Daoy (cell line): ENCODE measurements around the gene CTNNB1. TPM values are rescaled to one million over a fixed set of nuclear protein-coding genes. Genes with fewer than 3 reads are reported as not detected.

Source experiments
- DNase-seq: peaks from one replicate; pipeline ENCODE4 v3.0.0-alpha.2; 2015; ENCODE audit warnings: low read depth
- total RNA-seq: library from RNA; depleted of rRNA; stranded (reverse); fragments of >200 nt; shearing (Covaris generic); gene quantifications from 2 replicates; pipeline ENCODE4 v1.2.3, GENCODE V29; 2014; rRNA removed

The CTNNB1 gene
- total RNA-seq: 325 and 373 TPM in 2 replicates

DNA sequence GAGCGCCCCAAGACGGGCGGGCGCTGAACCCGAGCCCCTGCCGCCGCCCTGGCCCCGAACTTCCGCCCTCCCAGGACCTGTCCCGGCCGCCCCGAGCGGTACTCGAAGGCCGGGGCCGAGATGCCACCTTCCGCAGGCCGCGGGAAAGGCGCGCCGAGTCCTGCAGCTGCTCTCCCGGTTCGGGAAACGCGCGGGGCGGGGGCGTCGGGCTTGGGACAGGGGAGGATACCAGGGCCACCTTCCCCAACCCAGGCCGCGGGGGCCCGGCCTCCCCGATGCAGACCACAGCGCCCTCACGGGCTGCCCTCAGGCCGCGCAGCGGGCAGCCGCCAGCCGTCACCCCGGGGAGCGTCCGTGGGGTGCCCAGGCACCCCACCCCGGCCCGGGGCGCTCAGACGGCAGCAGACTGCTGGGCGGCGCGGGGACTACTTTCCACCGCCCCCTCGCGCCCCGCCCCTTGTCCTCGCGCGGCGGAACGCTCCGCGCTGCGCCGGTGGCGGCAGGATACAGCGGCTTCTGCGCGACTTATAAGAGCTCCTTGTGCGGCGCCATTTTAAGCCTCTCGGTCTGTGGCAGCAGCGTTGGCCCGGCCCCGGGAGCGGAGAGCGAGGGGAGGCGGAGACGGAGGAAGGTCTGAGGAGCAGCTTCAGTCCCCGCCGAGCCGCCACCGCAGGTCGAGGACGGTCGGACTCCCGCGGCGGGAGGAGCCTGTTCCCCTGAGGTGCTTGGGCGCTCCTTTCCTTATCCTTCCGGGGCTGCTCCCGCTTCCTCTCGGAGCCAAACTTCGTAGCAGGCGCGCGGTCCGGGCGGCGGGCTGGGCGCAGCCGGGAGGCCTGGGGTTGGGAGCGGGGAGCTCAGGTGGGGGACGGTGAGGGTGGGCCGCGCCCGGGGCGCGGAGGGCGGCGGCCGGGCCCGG is at the start of gene CTNNB1:
Gene CTNNB1 (plus strand): TSS at position 556 of the 916 bp plus-strand sequence. CDS start 24,564 bp downstream, outside the sequence.
- DNase-seq: peak; percentile 87

DNA sequence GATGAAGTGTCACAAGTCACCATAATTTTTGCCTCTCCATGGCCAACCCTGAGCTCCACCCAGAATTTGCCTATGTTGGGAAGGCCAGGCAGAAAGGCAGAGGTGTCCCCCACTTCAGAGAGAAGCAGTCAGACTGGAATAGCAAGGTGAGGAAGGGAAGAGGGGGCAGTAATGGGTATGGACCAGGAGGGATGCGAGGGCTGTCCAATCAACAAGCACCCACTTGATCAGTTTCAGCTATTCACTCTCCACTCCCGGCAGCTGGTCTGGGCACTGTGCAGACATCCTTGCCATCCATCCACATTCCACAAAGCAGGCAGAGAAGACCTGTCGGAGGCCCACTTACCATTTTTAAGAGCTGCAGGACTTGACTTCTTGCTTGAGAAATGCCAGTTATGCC is 43.5 kb upstream of the CTNNB1 start:
- DNase-seq: no peak

DNA sequence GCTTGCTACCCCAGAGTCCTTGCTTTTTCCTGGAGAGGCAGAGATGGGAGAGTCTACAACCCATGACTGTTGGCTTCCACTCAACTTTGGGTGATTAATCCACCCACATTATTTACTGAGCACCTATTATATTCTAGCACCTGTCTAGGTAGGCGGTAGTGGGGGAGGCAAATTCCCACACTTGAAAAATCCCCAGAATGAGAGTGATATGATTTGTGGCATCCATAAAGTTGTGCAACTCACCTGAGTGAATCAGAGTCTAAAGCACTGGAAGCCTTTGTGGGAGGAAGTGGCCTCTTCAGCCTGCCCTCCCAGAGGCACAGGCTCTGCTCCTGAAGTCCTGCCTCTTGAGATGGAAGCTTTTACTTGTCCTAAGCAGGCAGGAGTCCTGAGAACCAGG is 40.4 kb upstream of the CTNNB1 start:
- peak; percentile 62 for DNase-seq

DNA sequence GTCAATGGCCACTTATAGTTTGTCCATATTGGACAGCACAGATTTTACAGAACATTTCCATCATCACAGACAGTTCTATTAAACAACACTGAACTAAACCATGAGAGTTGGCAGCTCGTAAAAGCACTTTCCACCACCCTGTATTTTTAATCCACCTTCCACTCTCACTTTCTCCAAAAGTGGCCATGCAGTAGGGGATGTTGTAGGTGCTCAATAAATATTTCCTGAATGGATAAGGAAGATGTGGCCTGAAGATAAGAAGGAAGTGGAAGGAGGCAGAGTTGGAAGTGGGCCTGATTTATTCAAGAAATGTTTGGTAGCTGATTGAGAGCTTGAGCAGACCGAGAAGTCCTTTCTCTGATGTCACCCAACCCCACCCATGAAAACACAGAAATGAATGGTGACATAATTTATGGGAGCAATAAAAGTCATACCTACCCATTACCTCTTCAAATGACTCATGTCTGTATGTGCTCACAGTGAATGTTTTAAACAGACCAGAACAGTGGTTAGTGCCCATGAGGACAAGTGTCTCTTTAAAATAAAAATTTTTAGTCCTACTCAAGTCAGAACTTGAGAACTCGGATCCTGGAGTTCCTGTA is 39.6 kb upstream of the CTNNB1 start:
- peak; percentile 24 for DNase-seq

DNA sequence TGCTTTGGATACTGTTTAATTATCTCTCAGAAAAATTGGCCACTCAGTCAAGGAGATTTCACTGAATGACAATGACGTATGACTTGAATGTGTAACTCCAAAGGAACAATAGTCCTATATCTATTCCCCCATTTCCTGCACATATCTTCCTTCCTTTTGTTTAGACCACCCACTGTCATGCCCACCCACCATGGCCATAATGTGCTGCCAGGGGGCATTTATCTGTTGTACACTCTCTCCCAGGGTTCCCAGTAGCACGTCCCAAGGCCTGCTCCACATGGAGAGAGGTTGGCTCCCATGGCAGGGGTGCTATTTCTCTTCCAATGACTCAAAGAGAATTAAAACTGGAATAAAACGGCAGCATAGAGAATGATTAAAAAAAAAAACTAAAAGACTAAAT is 36.8 kb upstream of the CTNNB1 start:
- no peak for DNase-seq

DNA sequence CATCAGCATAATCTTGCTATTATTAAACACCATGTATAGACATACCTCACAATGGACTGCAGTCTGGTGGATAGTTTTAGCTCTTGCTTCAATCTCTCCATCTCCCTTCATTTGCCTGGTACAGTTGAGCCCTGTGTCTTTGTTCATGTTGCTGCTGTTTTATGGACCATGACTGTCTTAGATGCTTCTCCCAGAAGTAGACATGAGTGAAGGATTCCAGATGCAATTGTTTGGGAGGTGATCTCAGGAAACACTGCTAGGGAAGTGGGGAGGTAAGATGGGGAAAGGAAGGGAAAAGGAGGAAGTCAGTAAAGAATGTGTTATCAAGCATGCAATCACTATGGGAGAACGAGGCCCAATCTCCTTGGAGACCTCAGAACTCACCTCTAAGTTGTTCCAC is 36.3 kb upstream of the CTNNB1 start:
- no peak for DNase-seq

DNA sequence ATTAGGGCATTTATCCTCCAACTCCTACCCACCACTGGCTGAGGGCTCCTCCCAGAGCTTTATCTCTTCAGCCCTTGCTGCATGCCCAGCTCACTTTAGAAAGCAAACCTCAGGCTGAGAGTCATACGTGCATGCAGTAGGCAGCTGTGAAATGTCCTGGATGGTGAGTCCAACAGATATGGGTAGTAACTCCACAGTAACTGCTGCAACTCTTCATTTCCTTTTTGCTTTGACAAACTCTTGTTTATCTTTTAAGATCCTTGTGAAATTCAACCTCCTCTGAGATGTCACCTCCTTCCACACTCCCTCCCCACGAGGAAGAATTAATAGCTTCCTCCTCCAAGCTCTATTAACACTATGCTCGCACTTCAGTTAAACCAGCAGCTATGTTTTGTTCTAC is 35.9 kb upstream of the CTNNB1 start:
- DNase-seq: no peak

DNA sequence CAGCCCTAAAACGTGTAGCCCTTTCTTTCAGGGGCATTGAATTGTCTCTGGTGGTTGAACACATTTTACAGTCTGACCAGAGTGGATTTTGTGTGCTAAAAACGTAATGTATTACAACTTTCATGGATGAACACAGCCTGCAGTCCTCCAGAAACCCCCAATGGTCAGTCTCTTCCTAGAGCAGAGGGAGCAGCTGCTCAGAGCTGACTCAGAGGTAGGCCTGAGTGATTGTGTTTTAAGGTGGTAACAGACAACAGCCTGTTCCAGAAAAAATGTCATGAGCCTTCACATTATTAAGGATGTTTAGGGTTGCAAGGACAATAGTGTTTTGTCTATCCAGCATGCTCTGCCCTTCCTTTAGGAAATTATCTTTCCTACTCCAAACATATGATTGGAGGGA is 34.5 kb upstream of the CTNNB1 start:
- no peak for DNase-seq

DNA sequence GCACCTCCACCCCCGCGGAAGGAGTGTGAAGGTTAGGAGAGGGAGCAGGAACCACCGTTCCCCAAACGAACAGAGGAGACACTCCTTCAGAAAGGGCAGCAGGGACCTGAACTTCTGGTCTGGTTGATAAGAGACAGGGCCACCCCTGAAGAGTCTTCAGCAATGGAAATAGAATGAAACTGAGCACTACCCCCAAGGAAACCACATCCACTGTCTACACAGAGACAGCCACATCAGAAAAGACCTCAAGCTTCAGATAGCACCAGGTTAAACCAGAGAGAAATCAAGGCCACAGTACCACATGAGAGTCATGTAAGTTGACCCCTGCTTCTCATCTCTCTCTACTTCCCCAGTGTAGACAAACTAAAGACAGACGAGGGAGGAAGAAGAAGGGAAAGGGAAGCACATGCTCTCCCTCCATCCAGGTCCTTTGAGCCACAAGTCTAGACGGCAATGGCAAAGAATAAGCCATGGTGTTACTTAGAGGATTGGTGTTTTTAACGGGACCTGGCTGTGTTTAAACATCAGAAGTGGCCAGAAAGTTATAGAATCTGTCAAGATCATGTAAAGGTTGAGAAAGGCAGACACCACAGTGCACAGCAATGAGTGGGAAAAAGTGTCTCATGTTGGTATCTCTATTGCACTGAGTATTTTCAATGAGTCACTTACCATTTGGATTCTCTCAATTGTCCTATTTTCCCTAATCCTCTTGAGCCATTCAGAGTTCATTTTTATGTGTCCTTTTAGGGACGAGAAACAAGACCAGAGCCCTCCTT is 31.4 kb upstream of the CTNNB1 start:
- no peak for DNase-seq

DNA sequence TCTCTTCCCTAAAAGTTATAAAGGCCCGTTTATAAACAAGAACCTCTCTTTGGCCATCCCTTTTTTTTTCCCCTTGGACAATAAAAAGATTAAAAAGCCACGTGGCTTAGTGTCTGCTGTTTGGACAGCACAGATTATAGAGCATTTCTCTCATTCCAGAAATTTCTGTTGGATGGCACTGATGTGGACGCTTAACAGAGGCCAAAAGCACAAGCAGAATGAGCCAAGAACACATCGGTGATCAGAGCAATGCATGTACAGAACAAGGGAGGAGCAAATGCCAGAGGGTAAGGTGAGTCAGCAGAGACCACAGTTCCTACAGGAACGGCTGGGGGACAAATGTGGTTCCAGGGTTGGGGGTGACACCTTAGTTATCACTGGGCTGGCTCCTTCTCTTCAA is 30.3 kb upstream of the CTNNB1 start:
- DNase-seq: no peak

DNA sequence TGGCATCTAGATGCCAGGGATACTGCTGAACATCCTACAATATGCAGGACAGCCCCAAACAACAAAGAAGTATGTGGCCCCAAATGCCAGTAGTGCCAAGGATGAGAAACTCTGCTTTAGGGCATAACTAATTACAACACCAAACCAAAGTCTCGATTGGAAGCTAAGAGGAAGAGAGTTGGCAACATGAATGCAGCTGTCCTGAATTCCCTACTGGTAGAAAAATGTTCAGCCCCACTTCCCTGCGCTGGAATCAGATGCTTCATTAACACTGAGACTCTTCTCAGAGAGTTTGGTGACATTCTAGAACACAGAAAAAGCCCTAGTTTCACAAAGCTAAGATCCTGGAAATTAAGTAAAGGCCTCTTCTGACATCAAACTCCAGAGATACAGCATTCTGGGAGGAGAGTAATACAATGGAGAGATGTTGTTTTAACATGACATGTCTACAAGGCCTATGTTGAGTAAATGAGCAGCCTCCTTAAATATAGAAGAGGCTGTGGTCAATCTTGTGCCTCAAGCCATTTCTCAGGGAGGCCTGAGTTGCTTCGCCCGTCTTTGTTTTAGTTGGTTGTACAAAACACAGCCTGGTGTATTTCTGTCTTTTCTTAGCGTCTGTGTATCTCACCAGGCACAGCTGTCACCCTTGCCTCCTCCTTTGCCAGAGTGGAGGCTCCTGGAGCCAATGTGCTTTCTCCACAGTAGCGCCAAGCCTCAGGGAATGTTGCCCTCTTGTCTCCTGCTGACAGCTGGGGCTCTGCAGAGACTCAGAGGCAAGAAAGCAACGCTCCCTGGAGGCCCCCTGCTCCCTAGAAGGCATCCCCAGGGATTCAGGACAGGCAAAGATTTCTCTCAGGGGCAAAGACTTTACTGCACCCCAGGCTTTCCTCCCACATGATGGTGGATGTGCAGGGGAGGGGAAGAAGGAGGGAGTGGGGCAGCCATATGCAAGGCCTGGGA is 25.1 kb upstream of the CTNNB1 start:
- no peak for DNase-seq

DNA sequence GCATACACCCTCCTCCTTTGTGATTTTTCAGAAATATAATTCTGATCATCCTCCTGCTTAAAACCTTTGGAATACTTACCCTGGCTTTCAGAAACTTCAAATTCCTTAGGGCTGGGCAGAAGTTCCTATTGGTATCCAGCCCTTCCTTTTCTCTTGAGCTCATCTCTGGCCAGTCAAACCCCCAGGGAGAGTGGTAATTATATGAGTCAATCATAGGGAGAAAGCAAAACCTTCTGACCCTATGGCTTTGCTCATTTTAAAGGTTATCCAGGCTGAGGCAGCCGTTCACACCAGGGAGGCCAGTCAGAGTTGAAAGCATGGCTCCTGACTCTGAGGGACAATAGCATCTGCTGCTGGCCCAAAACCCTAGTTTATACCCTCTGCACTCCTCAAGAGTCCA is 23.9 kb upstream of the CTNNB1 start:
- no peak for DNase-seq

DNA sequence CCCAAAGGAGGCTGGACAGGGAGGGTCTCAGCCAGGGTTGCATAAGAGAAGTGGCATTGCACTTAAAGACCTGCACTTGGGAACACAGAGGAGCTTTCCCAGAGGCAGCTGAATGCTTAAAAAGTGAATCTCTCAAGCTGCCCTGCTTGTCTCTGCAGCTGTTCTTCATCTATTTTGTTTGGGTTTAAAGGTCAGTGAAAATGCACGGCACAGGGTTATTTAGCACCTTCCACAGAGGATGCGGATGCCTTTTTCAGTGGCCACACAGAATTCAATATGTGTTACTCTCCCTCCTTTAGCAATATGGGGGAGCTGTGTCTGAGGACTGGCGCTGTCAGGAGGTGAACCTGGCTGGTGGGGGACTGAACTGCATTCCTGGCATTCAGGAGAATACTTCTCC is 22.7 kb upstream of the CTNNB1 start:
- no peak for DNase-seq

DNA sequence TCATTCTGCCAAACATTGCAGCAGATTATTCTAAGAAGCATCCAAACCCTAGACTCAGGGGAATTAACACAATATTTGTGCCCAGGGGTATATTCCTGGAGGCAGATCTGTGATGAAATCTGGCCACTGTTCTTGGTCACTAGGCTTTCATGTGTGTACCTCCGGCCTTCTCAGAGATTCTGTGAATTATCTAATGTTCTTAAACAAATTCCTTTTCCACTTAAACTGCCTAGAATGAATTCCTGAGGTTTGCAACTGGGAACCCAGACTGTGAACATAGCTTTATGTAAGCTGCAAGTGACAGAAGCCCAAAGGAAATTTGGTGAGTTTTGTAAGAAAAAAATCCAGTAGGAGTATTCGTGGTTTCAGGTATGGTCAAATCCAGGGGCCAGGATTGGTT is 20.7 kb upstream of the CTNNB1 start:
- DNase-seq: no peak

DNA sequence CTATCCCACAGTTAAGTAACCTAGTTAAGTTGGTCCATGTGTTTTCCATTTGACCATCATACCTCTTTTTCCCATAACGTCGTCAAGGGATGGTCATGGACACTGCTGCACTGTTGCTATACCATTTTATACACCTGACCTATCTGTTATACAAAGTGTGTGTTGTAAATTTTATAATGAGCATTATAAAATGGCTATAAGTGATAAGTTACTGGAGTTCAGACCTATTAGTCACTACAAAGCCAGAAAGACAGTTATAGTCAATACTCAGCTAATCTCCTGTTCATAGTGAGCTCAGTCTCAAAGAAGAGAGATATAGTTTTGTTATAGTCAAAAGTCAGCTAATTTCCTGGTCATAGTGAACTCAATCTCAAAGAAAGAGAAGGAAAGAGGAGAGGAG is 18.9 kb upstream of the CTNNB1 start:
- no peak for DNase-seq

DNA sequence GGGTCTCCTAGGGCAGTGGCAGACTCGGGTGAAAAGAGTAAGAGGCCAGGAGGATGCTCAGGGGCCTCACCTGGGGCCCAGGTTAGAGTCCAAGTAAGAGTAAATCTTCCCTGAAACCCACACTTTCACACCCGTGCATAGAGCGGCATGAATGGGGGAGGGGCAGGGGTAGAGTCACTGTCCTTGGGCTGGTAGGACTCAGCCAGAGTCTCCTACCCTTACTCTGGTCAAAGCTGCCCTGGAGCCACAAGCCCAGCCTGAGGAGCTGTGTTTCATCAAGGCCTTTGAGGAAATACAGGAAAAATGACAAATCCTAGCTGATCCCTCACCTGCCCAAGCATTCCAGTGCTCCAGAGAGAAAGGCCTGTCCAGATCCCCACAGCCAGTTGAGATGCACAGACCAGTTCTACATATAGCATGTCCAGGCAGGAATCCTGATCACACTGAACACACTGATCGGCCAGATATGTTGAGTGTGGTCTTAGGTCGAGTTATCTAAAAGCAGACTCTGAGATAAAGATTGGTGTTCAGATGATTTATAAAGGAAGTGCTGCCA is 16.7 kb upstream of the CTNNB1 start:
- no peak for DNase-seq

DNA sequence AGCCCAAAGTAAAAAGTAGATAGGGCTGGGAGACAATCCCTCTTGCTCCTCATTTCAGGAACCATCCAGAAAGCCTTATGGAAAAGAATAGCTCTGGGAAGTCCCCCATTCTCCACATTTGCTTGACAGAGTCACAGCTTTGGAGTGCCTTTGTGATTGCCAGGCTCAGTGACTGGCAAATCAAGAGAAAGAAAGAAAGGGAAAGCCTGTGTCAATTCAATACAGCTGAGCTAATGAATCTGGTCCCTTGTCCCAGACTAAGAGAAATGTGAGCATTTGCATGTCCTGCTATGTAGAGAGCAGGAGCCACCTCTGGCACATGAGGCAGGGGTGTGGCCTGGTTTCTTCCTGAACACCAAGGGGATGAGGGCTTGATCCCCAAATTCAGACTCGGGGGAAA is 14.9 kb upstream of the CTNNB1 start:
- DNase-seq: no peak

DNA sequence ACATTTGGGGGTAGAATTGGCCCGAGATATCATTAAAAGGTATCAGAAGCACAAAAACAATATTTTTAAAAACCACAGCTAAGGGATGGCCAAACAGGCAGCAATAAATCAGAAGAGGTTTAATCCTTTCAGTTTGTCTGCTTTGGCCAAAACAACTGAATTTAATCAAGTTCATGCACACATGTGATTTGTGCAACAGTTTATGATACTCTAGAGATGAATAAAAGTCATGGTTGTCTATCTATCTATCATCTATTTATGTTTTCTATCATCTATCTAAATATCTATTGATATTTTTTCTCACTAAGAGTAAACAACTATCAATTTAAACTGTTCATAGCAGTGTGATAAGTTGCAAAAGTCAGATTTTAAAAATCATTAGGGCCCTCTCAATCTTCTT is 13.0 kb upstream of the CTNNB1 start:
- no peak for DNase-seq

DNA sequence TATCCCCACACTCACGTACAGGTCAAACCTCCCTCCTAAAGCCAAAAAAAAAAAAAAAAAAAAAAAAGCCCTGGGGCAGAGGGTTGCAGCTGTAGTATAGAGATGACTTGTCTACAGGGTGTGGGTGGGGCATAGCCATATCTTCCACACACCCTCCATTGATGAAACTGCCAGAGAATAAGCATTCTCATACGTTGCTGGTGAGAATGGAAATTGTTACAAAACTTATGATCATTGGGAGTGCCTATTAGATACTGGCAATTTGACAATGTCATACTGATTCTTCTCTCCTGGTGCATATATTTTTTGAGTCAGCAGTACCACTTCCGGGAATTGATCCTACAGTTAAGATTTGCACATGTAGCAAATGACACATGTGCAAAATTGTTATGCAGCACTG is 11.0 kb upstream of the CTNNB1 start:
- DNase-seq: no peak

DNA sequence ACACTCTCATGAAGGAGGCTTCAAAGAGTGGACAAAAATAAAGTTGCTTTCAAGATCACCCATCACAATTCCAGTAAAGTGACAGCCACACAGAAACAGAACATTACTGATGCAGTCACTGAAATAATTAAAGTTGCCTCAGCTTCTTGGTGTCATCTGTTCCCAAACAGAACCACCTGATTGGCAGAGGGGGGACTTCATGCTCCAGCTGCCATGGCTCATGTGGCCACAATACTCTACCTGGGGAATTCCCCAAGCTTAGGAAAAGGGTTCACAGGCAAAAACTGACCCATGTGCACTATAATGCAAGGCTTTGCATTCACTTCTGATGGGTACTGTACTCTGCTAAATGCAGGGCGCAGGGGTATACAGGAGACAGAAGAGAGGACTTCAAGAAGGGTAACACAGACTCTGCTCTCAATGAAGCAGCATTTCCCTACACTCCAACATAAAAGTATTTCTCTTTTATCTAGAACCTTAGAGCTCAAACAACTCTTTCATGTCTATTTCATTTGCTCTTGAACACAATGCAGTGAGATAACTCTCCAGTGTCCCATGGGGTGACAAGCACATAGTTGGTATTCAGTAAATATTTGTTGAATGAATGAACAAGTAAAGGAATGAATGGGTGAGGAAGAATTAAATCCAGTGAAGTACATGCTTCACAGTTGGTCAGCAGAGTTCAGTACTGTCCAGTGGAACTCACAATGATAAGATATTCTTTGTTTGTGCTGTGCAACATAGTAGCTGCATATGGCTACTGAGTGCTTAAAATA is 8.6 kb upstream of the CTNNB1 start:
- no peak for DNase-seq
